Measurements from ENCODE around the gene BCL7A.

Gene BCL7A

DNA sequence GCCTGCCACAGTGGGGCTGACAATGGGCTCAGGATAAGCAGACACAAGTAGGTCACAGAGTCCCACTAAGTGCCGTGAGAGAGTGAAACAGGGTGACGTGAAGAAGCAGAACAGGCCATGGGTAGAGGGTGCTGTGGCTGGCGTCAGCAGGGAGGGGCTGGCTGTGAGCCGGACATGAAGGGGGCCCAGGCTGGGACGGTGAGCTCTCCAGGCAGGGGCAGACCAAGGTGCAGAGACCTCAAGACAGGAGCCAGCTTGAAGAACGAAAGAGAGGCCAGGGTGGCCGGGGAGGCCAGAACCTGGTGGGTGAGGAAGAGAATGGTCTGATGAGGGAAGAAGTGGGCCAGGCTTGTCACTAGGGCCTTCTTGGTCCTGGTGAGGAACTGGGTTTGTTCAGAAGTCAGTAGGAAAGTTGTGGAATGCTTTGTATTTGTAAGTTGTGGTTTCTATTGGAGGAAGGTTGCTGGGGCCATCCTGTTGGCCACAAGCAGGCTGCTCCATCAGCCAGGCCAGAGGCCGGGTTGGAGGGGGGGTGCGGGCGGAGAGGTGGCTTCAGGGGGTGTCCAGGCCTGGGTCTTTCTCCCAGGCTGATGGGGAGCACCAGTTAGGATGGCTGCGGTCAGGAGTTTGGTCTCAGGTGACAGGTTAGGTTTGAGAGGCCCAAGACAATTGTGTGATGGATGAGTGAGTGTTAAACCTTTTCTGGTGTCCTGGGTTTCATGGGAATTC, 35.5 kb downstream of the BCL7A start:
- Histone ChIP-seq H3F3A (ENCODE audit: insufficient read depth, low read length) (no peaks in the 10 kb centered on the region), H3K27me3 (replicated peaks; ENCODE audit: insufficient read depth, low read length) (no peaks in the 10 kb centered on the region), H3K4me3 (ENCODE audit: low read length) (no peak overlapping the region), H3K9me2 (replicated peaks; ENCODE audit: insufficient read depth, low read length) (no peaks in the 10 kb centered on the region), H3K36me3 (replicated peaks; ENCODE audit: insufficient read depth, low read length) (no peaks in the 10 kb centered on the region), H2AFZ (ENCODE audit: low read length) (no peak overlapping the region), H3K27ac (ENCODE audit: low read length) (no peak overlapping the region), H3K9ac (ENCODE audit: low read length) (no peak overlapping the region), H3K79me2 (ENCODE audit: low read length) (no peaks in the 10 kb centered on the region), H3K4me1 (ENCODE audit: low read length) (no peaks in the 10 kb centered on the region), H3K9me3 (replicated peaks; ENCODE audit: insufficient read depth, low read length) (no peaks in the 10 kb centered on the region), H3K4me2 (ENCODE audit: low read depth, low read length) (no peak overlapping the region), H4K20me1 (ENCODE audit: insufficient read depth, low read length) (no peaks in the 10 kb centered on the region)
- no peak for TF ChIP-seq EZH2 (optimal IDR thresholded peaks at IDR 0.05; ENCODE audit: low read depth, low read length)
- TF ChIP-seq, protein P1, sequence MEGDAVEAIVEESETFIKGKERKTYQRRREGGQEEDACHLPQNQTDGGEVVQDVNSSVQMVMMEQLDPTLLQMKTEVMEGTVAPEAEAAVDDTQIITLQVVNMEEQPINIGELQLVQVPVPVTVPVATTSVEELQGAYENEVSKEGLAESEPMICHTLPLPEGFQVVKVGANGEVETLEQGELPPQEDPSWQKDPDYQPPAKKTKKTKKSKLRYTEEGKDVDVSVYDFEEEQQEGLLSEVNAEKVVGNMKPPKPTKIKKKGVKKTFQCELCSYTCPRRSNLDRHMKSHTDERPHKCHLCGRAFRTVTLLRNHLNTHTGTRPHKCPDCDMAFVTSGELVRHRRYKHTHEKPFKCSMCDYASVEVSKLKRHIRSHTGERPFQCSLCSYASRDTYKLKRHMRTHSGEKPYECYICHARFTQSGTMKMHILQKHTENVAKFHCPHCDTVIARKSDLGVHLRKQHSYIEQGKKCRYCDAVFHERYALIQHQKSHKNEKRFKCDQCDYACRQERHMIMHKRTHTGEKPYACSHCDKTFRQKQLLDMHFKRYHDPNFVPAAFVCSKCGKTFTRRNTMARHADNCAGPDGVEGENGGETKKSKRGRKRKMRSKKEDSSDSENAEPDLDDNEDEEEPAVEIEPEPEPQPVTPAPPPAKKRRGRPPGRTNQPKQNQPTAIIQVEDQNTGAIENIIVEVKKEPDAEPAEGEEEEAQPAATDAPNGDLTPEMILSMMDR (IDR thresholded peaks at IDR 0.05; ENCODE audit: low read length): no peak
- TF ChIP-seq EZH2phosphoT487 (IDR thresholded peaks at IDR 0.05; ENCODE audit: low read length): no peak
- no peak for DNase-seq

DNA sequence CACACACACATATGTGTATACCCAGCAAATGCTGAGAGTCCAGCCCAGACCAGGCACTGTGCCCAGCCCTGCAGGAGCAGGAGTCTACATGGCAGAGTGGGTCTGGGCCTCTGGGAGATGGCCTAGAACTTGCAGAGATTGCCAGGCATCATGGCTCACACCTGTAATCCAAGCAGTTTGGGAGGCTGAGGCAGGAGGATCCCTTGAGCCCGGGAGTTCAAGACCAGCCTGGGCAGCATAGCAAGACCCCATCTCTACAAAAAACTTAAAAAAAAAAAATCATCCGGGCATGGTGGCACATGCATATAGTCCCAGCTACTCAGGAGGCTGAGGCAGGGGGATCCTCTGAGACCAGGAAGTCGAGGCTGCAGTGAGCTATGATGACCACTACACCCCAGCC, 36.1 kb downstream of the BCL7A start:
- Histone ChIP-seq H2AFZ (ENCODE audit: low read length) (no peak overlapping the region), H3K27ac (ENCODE audit: low read length) (no peak overlapping the region), H3K4me1 (ENCODE audit: low read length) (no peaks in the 10 kb centered on the region), H3K79me2 (ENCODE audit: low read length) (no peaks in the 10 kb centered on the region), H3K9me3 (replicated peaks; ENCODE audit: insufficient read depth, low read length) (no peaks in the 10 kb centered on the region), H3K9me2 (replicated peaks; ENCODE audit: insufficient read depth, low read length) (no peaks in the 10 kb centered on the region), H3K27me3 (replicated peaks; ENCODE audit: insufficient read depth, low read length) (no peaks in the 10 kb centered on the region), H4K20me1 (ENCODE audit: insufficient read depth, low read length) (no peaks in the 10 kb centered on the region), H3K36me3 (replicated peaks; ENCODE audit: insufficient read depth, low read length) (no peaks in the 10 kb centered on the region), H3K4me2 (ENCODE audit: low read depth, low read length) (no peak overlapping the region), H3K4me3 (ENCODE audit: low read length) (no peak overlapping the region), H3K9ac (ENCODE audit: low read length) (no peak overlapping the region), H3F3A (ENCODE audit: insufficient read depth, low read length) (no peaks in the 10 kb centered on the region)
- TF ChIP-seq, protein P1 (IDR thresholded peaks at IDR 0.05; ENCODE audit: low read length): no peak
- no peak for TF ChIP-seq EZH2phosphoT487 (IDR thresholded peaks at IDR 0.05; ENCODE audit: low read length)
- no peak for TF ChIP-seq EZH2 (optimal IDR thresholded peaks at IDR 0.05; ENCODE audit: low read depth, low read length)
- DNase-seq: no peak

DNA sequence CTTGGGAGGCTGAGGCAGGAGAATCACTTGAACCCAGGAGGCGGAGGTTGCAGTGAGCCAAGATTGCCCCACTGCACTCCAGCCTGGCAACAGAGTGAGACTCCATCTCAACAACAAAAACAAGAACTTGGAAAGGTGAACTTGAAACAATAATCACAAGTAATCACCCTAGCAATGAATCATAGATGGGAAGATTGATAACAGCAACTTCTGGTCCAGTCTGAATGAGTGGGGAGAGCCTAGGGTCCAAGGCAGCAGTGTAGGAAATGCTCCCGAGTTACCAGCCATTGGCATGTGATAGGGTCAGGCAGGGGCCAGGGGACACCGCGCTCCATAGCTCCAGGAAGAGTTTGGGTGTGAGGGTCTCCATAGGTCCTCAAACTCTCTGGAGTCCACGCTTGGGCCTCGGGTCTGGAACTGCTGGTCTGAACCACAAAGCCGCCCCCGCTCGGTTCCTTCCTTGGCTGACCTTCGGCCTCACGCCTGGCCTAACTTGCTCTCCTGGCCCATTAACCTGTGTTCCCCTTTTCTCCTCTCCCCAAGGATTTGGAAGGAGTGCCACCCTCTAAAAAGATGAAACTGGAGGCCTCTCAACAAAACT, 37.0 kb downstream of the BCL7A start:
- Histone ChIP-seq H3F3A (ENCODE audit: insufficient read depth, low read length) (no peaks in the 10 kb centered on the region), H3K9me2 (replicated peaks; ENCODE audit: insufficient read depth, low read length) (no peaks in the 10 kb centered on the region), H4K20me1 (ENCODE audit: insufficient read depth, low read length) (no peaks in the 10 kb centered on the region), H3K79me2 (ENCODE audit: low read length) (no peaks in the 10 kb centered on the region), H3K4me3 (ENCODE audit: low read length) (no peak overlapping the region), H2AFZ (ENCODE audit: low read length) (no peak overlapping the region), H3K4me2 (ENCODE audit: low read depth, low read length) (no peak overlapping the region), H3K4me1 (ENCODE audit: low read length) (no peaks in the 10 kb centered on the region), H3K36me3 (replicated peaks; ENCODE audit: insufficient read depth, low read length) (no peaks in the 10 kb centered on the region), H3K9me3 (replicated peaks; ENCODE audit: insufficient read depth, low read length) (no peaks in the 10 kb centered on the region), H3K27me3 (replicated peaks; ENCODE audit: insufficient read depth, low read length) (no peaks in the 10 kb centered on the region), H3K9ac (ENCODE audit: low read length) (no peak overlapping the region), H3K27ac (ENCODE audit: low read length) (no peak overlapping the region)
- TF ChIP-seq EZH2phosphoT487 (IDR thresholded peaks at IDR 0.05; ENCODE audit: low read length) (no peak), EZH2 (optimal IDR thresholded peaks at IDR 0.05; ENCODE audit: low read depth, low read length) (no peak)
- TF ChIP-seq, protein P1 (IDR thresholded peaks at IDR 0.05; ENCODE audit: low read length): no peak
- DNase-seq: no peak
